Liver (tissue), 3 donors: ENCODE data around the gene KLHDC8A.

ENCODE experiments used
- CTCF ChIP-seq: fragments of 150-350 bp; IDR thresholded peaks from 2 replicates; pipeline ENCODE4 v1.5.1; 2017; ENCODE audit warnings: improper control_type of control experiment, low read depth, low read length; ENCODE audit not compliant: missing input control
- FOXA2 ChIP-seq: IDR thresholded peaks from 2 replicates; pipeline ENCODE4 v1.6.1; 2016; ENCODE audit warnings: antibody characterized with exemption
- GABPA ChIP-seq, 2 donors: IDR thresholded peaks in 1 of 2; conservative IDR thresholded peaks in 1 of 2; 2 replicates each; pipeline ENCODE4 v1.6.1; 2016; ENCODE audit warnings: antibody characterized with exemption in 2 of 2, mild to moderate bottlenecking in 1 of 2, moderate library complexity in 1 of 2
- HNF4G ChIP-seq: IDR thresholded peaks from 2 replicates; pipeline ENCODE4 v1.6.1; 2016; ENCODE audit warnings: antibody characterized with exemption
- JUND ChIP-seq, 2 donors: IDR thresholded peaks; 2 replicates each; pipeline ENCODE4 v1.6.1; 2016; ENCODE audit warnings: antibody characterized with exemption in 2 of 2
- MAX ChIP-seq: IDR thresholded peaks from 2 replicates; pipeline ENCODE4 v1.6.1; 2016; ENCODE audit warnings: antibody characterized with exemption
- RAD21 ChIP-seq, 2 donors: IDR thresholded peaks; 2 replicates each; pipeline ENCODE4 v1.6.1; 2016; ENCODE audit warnings: antibody characterized with exemption in 2 of 2, mild to moderate bottlenecking in 2 of 2
- RXRA ChIP-seq, 2 donors: IDR thresholded peaks; 2 replicates each; pipeline ENCODE4 v1.6.1; 2017 to 2018; ENCODE audit warnings: antibody characterized with exemption in 2 of 2, mild to moderate bottlenecking in 1 of 2
- SP1 ChIP-seq: IDR thresholded peaks from 2 replicates; pipeline ENCODE4 v1.6.1; 2018; ENCODE audit warnings: antibody characterized with exemption, mild to moderate bottlenecking
- TAF1 ChIP-seq: conservative IDR thresholded peaks from 2 replicates; pipeline ENCODE4 v1.6.1; 2016; ENCODE audit warnings: antibody characterized with exemption, mild to moderate bottlenecking
- TF ChIP-seq, protein P1 (sequence below): IDR thresholded peaks from 2 replicates; pipeline ENCODE4 v1.6.1; 2016; ENCODE audit warnings: antibody characterized with exemption, mild to moderate bottlenecking
- TF ChIP-seq, protein P2 (sequence below): IDR thresholded peaks from 2 replicates; pipeline ENCODE4 v1.6.1; 2016; ENCODE audit warnings: antibody characterized with exemption
- TF ChIP-seq, protein P3 (sequence below): IDR thresholded peaks from 2 replicates; pipeline ENCODE4 v1.6.1; 2016; ENCODE audit warnings: antibody characterized with exemption
- donor health status: healthy.
- donor health status: healthy.

- TF ChIP-seq CTCF = no peak
- TF ChIP-seq, protein P1, sequence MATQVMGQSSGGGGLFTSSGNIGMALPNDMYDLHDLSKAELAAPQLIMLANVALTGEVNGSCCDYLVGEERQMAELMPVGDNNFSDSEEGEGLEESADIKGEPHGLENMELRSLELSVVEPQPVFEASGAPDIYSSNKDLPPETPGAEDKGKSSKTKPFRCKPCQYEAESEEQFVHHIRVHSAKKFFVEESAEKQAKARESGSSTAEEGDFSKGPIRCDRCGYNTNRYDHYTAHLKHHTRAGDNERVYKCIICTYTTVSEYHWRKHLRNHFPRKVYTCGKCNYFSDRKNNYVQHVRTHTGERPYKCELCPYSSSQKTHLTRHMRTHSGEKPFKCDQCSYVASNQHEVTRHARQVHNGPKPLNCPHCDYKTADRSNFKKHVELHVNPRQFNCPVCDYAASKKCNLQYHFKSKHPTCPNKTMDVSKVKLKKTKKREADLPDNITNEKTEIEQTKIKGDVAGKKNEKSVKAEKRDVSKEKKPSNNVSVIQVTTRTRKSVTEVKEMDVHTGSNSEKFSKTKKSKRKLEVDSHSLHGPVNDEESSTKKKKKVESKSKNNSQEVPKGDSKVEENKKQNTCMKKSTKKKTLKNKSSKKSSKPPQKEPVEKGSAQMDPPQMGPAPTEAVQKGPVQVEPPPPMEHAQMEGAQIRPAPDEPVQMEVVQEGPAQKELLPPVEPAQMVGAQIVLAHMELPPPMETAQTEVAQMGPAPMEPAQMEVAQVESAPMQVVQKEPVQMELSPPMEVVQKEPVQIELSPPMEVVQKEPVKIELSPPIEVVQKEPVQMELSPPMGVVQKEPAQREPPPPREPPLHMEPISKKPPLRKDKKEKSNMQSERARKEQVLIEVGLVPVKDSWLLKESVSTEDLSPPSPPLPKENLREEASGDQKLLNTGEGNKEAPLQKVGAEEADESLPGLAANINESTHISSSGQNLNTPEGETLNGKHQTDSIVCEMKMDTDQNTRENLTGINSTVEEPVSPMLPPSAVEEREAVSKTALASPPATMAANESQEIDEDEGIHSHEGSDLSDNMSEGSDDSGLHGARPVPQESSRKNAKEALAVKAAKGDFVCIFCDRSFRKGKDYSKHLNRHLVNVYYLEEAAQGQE = no peak
- TF ChIP-seq JUND (IDR thresholded peaks at IDR 0.05) = no peak
- TF ChIP-seq HNF4G = no peak
- no peak for TF ChIP-seq RAD21 (IDR thresholded peaks at IDR 0.05)
- no peak for TF ChIP-seq TAF1
- TF ChIP-seq, protein P2, sequence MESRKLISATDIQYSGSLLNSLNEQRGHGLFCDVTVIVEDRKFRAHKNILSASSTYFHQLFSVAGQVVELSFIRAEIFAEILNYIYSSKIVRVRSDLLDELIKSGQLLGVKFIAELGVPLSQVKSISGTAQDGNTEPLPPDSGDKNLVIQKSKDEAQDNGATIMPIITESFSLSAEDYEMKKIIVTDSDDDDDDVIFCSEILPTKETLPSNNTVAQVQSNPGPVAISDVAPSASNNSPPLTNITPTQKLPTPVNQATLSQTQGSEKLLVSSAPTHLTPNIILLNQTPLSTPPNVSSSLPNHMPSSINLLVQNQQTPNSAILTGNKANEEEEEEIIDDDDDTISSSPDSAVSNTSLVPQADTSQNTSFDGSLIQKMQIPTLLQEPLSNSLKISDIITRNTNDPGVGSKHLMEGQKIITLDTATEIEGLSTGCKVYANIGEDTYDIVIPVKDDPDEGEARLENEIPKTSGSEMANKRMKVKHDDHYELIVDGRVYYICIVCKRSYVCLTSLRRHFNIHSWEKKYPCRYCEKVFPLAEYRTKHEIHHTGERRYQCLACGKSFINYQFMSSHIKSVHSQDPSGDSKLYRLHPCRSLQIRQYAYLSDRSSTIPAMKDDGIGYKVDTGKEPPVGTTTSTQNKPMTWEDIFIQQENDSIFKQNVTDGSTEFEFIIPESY = no peak
- TF ChIP-seq SP1 = no peak
- TF ChIP-seq MAX = no peak
- no peak for TF ChIP-seq GABPA (IDR thresholded peaks at IDR 0.05 in 1 of 2, conservative IDR thresholded peaks at IDR 0.05 in 1 of 2)
- TF ChIP-seq, protein P3, sequence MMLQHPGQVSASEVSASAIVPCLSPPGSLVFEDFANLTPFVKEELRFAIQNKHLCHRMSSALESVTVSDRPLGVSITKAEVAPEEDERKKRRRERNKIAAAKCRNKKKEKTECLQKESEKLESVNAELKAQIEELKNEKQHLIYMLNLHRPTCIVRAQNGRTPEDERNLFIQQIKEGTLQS = no peak
- TF ChIP-seq RXRA (IDR thresholded peaks at IDR 0.05) = no peak
- no peak for TF ChIP-seq FOXA2
These were observed 20.0 kb upstream of the KLHDC8A start for GRCh38 chr1:205376739-205377138.
